PC-9 (cell line): ENCODE measurements around the gene ERC2. TPM values are rescaled to one million over a fixed set of nuclear protein-coding genes. Genes with fewer than 3 reads are reported as not detected.

Source experiments
- BruUV-seq: library from RNA; stranded (reverse); fragments of 400-500 nt; replicated peaks from 2 replicates; lab custom pipeline; 2021; lab: Mats Ljungman, UMichigan
- CTCF ChIA-PET: fragments of 300-600 bp; sonication (Branson Sonifier 250); formaldehyde crosslinking; loops from one replicate; lab custom pipeline; 2022; ENCODE audit warnings: antibody characterized with exemption; lab: Charles Lee
- POLR2A ChIA-PET: fragments of 300-600 bp; sonication (Branson Sonifier 250); formaldehyde crosslinking; loops from one replicate; lab custom pipeline; 2022; ENCODE audit warnings: antibody characterized with exemption; ENCODE audit not compliant: unreplicated experiment; lab: Charles Lee
- DNase-seq, 2 experiments: peaks; one replicate each; pipeline versions ENCODE4 v3.0.0 to v3.0.0-alpha.2; 2015 to 2022; ENCODE audit warnings: mixed read lengths in 1 of 2
- H2AFZ ChIP-seq: fragments of 200-600 bp; sonication (generic); 2 replicates; pipeline ENCODE4 v1.8.1; 2017; ENCODE audit warnings: antibody characterized with exemption
- H3F3A ChIP-seq: fragments of 200-600 bp; sonication (generic); 2 replicates; pipeline ENCODE4 v1.8.1; 2017; ENCODE audit warnings: antibody characterized with exemption, mild to moderate bottlenecking, low read depth; ENCODE audit not compliant: insufficient read depth
- H3K27ac ChIP-seq: fragments of 200-600 bp; sonication (generic); 2 replicates; pipeline ENCODE4 v1.6.1; 2016; ENCODE audit warnings: mixed run types
- H3K27me3 ChIP-seq: fragments of 200-600 bp; sonication (generic); 2 replicates; pipeline ENCODE4 v1.6.1; 2016; ENCODE audit warnings: low read depth, mixed run types; ENCODE audit not compliant: insufficient read depth
- H3K36me3 ChIP-seq: fragments of 200-600 bp; sonication (generic); 2 replicates; pipeline ENCODE4 v1.6.1; 2016; ENCODE audit warnings: low read depth, mixed run types
- H3K4me1 ChIP-seq: fragments of 200-600 bp; sonication (generic); replicated peaks from 2 replicates; pipeline ENCODE4 v1.6.1; 2016; ENCODE audit warnings: mixed run types; ENCODE audit not compliant: insufficient read depth
- H3K4me2 ChIP-seq: fragments of 200-600 bp; sonication (generic); 2 replicates; pipeline ENCODE4 v1.6.1; 2017; ENCODE audit warnings: mixed run types
- H3K4me3 ChIP-seq: fragments of 200-600 bp; sonication (generic); 2 replicates; pipeline ENCODE4 v1.6.1; 2016; ENCODE audit warnings: mixed run types
- H3K79me2 ChIP-seq: fragments of 200-600 bp; sonication (generic); 2 replicates; pipeline ENCODE4 v1.6.1; 2017; ENCODE audit warnings: low read depth, mixed run types
- H3K9me2 ChIP-seq: fragments of 200-600 bp; sonication (generic); 2 replicates; pipeline ENCODE4 v1.8.1; 2017; ENCODE audit warnings: mild to moderate bottlenecking; ENCODE audit not compliant: insufficient read depth
- H3K9me3 ChIP-seq: fragments of 200-600 bp; sonication (generic); 2 replicates; pipeline ENCODE4 v1.8.1; 2016; ENCODE audit warnings: low read depth; ENCODE audit not compliant: insufficient read depth
- H4K20me1 ChIP-seq: fragments of 200-600 bp; sonication (generic); 2 replicates; pipeline ENCODE4 v1.8.1; 2017; ENCODE audit not compliant: insufficient read depth
- CTCF ChIP-seq: fragments of 200-600 bp; sonication (generic); conservative IDR thresholded peaks from 2 replicates; pipeline ENCODE4 v1.6.1; 2017; ENCODE audit warnings: mixed run types, antibody characterized with exemption, mild to moderate bottlenecking, moderate library complexity
- EZH2 ChIP-seq: fragments of 200-600 bp; sonication (generic); IDR thresholded peaks from 2 replicates; pipeline ENCODE4 v1.8.0; 2017; ENCODE audit warnings: antibody characterized with exemption, low read depth
- intact Hi-C: fragments of 100-400 bp; cut with micrococcal nuclease; formaldehyde crosslinking; loops from one replicate; pipeline ENCODE4 v1.10.0; 2022; ENCODE audit not compliant: unreplicated experiment
- total RNA-seq: library from RNA; stranded (reverse); gene quantifications from 2 replicates; pipeline ENCODE4 v1.2.3, GENCODE V29; 2021

ERC2 gene
- total RNA-seq, 1 experiment from 2014 or later: 1.4 TPM

DNA sequence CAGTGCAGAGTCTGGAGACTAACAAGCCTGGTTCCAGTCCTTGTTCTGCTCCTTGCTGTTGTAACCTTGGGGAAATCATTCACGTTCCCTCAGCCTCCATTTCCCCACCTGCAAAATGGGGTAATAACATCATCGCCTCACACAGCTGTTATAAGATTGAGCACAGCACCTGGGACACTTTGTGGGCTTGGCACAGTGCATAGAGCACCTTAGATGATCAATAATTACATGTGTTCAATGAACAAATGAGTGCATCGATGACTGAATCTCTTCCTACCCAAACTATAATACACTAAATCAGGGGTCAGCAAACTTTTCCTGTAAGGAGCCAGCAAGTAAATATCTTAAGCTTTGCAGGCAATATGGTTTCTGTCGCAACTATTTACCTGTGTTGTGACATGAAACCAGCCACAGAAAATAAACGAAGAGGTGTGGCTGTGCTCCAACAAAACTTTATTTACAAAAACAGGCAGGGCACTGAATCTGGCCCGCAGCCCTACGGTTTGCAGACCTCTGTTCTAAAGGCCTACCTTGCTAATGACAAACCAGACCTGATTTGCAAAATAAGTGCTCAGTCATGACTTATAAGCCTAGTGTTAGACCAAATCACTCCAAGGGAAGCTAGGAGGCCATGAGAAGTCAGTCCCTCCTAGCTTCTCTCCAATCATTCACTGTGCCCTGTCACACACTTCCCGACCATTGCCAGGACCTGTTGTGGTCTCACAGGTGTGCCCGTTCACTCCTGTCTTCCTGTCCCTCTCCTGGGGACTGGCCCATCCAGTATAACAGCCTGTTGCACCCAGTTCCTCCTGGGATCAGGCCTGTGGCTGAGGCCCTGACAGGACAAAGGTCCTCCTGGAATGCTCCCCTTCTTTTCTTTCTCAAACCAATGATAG is 831.7 kb downstream of the ERC2 start:
- H2AFZ ChIP-seq: peak overlapping the region; percentile 81
- no peak for TF ChIP-seq EZH2
- no peak for TF ChIP-seq CTCF
- no TSS peak for BruUV-seq
- H3K36me3 ChIP-seq: no peaks in the 10 kb centered on the region
- H3K4me2 ChIP-seq: peak overlapping the region; percentile 65
- H3K9me3 ChIP-seq: no peaks in the 10 kb centered on the region; the same call in 1 of the 2 replicates
- DNase-seq: peak; percentile 56 to 94
- ChIA-PET CTCF (no interaction called here), POLR2A (interaction anchor here (0.5 to 0.6 kb wide), 3 partner anchors 40 to 150 kb away, joined by 3 to 6 read pairs (median 4); no protein-coding TSS in a partner anchor)
- intact Hi-C loops: no loop called here
- H3K9me2 ChIP-seq: no peaks in the 10 kb centered on the region
- no peaks in the 10 kb centered on the region for H3K27me3 ChIP-seq
- no peaks in the 10 kb centered on the region for H4K20me1 ChIP-seq
- H3K27ac ChIP-seq: peak overlapping the region; percentile 96
- no peaks in the 10 kb centered on the region for H3K79me2 ChIP-seq
- no peak overlapping the region for H3K4me3 ChIP-seq
- peaks cover 61% of the 10 kb centered on the region for H3K4me1 ChIP-seq
- H3F3A ChIP-seq: peaks cover 23% of the 10 kb centered on the region

DNA sequence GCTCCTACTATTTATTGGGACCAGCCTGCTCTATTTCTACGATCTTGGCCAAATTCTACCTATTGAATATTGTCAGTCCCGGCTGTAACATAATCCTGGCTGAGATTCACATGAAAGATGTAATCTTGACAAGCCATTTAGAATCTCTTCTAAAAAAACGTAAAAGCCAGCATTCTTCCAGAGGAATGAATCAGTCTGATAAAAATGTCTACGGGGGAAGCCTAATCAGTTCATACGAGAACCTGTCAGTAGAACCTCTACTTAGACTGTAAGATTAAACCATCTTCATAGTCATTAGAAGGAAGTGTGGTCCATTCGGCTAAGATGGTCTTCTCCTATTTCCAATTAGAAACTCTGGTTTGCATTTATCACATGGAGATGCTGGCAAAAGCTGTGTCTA is 833.9 kb downstream of the ERC2 start:
- H3F3A ChIP-seq: peaks cover 23% of the 10 kb centered on the region
- no peaks in the 10 kb centered on the region for H3K79me2 ChIP-seq
- H3K4me1 ChIP-seq: peaks cover 52% of the 10 kb centered on the region
- no TSS peak for BruUV-seq
- no peak overlapping the region for H3K4me2 ChIP-seq
- H3K9me2 ChIP-seq: no peaks in the 10 kb centered on the region
- H3K4me3 ChIP-seq: no peak overlapping the region
- TF ChIP-seq EZH2: no peak
- TF ChIP-seq CTCF: no peak
- no peaks in the 10 kb centered on the region for H4K20me1 ChIP-seq
- intact Hi-C loops: no loop called here
- ChIA-PET POLR2A (no interaction called here), CTCF (no interaction called here)
- no peaks in the 10 kb centered on the region for H3K36me3 ChIP-seq
- no peaks in the 10 kb centered on the region for H3K27me3 ChIP-seq
- H2AFZ ChIP-seq: no peak overlapping the region
- DNase-seq: no peak
- H3K27ac ChIP-seq: no peak overlapping the region
- no peaks in the 10 kb centered on the region; the same call in 1 of the 2 replicates for H3K9me3 ChIP-seq

GRCh38 chr3:55633333-55633732 is 834.9 kb downstream of the ERC2 start:
- intact Hi-C loops: no loop called here
- no peaks in the 10 kb centered on the region for H3K27me3 ChIP-seq
- H3K27ac ChIP-seq: no peak overlapping the region
- H3K79me2 ChIP-seq: no peaks in the 10 kb centered on the region
- H3K9me3 ChIP-seq: no peaks in the 10 kb centered on the region; the same call in 1 of the 2 replicates
- no peaks in the 10 kb centered on the region for H3K36me3 ChIP-seq
- no peak overlapping the region for H3K4me3 ChIP-seq
- ChIA-PET CTCF (no interaction called here), POLR2A (no interaction called here)
- no peak overlapping the region for H3K4me2 ChIP-seq
- peaks cover 45% of the 10 kb centered on the region for H3K4me1 ChIP-seq
- no TSS peak for BruUV-seq
- H3F3A ChIP-seq: peaks cover 23% of the 10 kb centered on the region
- no peaks in the 10 kb centered on the region for H3K9me2 ChIP-seq
- H4K20me1 ChIP-seq: no peaks in the 10 kb centered on the region
- TF ChIP-seq EZH2 (no peak), CTCF (no peak)
- H2AFZ ChIP-seq: no peak overlapping the region
- no peak for DNase-seq
